ENCODE data around the gene CKM. TPM values are rescaled to one million over a fixed set of nuclear protein-coding genes. Genes with fewer than 3 reads are reported as not detected.
"Not testable (repeated sequence)": the region's sequence is repeated elsewhere in the genome, so short reads cannot be mapped to it uniquely, and the experiment has no call there.

The CKM gene
- total RNA-seq, 1 donor from 2014 or later = not detected

DNA sequence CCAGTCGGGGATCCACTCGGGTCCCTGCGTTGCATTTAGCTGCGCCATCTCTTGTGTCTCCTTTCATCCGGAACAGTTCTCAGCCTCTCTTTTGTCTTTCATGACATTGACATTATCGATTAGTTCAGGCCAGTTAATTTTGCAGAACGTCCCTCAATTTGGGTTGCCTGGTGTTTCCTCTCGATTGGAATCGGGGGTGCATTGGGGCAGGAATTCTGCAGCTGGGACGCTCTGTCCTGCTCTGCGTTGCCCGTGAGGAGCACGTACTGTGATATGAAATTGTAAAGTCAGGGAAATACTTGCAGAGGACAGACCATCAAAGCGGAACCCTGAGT, 49.2 kb downstream of the CKM start:
- Mint-ChIP-seq H3K9me3 (no peaks in the 10 kb centered on the region), H3K4me3 (no peak overlapping the region), H3K36me3 (peaks cover 21% of the 10 kb centered on the region), H3K27ac (peak overlapping the region; percentile 50), H3K27me3 (ENCODE audit: low read depth) (no peaks in the 10 kb centered on the region), H3K4me1 (peaks cover 19% of the 10 kb centered on the region)
- TF ChIP-seq, protein P1, sequence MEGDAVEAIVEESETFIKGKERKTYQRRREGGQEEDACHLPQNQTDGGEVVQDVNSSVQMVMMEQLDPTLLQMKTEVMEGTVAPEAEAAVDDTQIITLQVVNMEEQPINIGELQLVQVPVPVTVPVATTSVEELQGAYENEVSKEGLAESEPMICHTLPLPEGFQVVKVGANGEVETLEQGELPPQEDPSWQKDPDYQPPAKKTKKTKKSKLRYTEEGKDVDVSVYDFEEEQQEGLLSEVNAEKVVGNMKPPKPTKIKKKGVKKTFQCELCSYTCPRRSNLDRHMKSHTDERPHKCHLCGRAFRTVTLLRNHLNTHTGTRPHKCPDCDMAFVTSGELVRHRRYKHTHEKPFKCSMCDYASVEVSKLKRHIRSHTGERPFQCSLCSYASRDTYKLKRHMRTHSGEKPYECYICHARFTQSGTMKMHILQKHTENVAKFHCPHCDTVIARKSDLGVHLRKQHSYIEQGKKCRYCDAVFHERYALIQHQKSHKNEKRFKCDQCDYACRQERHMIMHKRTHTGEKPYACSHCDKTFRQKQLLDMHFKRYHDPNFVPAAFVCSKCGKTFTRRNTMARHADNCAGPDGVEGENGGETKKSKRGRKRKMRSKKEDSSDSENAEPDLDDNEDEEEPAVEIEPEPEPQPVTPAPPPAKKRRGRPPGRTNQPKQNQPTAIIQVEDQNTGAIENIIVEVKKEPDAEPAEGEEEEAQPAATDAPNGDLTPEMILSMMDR (IDR thresholded peaks at IDR 0.05; ENCODE audit: unreplicated experiment) = no peak
- DNase-seq (ENCODE audit: low spot score in 2 of 2, unreplicated experiment in 2 of 2) = no peak

DNA sequence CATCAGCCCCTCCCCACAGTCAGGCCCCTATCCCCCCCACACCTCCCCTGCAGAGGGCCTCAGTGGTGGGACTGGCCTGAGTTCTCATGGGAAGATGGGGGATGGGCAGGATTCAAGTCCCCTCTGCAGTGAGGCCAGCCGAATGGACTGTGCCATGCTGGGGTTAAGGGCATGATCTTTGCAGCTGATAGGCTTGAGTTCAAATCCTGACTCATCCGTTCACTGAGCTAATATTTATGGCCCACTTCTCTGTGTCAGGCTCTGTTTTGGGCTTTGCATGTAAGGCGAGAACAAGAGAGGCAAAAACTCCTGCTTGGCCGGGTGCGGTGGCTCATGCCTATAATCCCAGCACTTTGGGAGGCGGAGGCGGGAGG, 51.0 kb downstream of the CKM start:
- Mint-ChIP-seq H3K4me3 (no peak overlapping the region), H3K27ac (no peak overlapping the region), H3K9me3 (no peaks in the 10 kb centered on the region), H3K4me1 (peaks cover 19% of the 10 kb centered on the region), H3K27me3 (ENCODE audit: low read depth) (no peaks in the 10 kb centered on the region), H3K36me3 (peaks cover 19% of the 10 kb centered on the region)
- no peak for DNase-seq (ENCODE audit: low spot score in 2 of 2, unreplicated experiment in 2 of 2)
- TF ChIP-seq, protein P1 (IDR thresholded peaks at IDR 0.05; ENCODE audit: unreplicated experiment) = no peak

DNA sequence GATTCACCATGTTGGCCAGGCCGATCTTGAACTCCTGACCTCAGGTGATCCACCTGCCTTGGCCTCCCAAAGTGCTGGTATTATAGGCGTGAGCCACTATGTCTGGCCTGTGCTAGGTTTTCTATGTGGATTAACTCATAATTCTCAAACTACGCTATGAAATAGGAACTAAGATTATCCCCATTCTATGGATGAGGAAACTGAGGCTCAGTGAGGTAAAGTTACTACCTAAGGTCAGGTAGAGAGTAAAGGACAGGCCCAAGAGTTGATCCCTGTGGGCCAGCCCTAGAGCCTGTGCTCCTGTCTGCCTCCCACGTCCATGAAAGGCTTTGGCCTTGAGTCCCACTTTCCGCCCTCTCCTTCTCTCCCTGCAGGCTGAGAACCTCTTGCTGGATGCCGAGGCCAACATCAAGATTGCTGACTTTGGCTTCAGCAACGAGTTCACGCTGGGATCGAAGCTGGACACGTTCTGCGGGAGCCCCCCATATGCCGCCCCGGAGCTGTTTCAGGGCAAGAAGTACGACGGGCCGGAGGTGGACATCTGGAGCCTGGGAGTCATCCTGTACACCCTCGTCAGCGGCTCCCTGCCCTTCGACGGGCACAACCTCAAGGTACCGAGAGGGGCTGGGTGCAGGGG, 51.5 kb downstream of the CKM start:
- TF ChIP-seq, protein P1 (IDR thresholded peaks at IDR 0.05; ENCODE audit: unreplicated experiment) = no peak
- Mint-ChIP-seq H3K4me1 (peaks cover 18% of the 10 kb centered on the region), H3K27me3 (ENCODE audit: low read depth) (no peaks in the 10 kb centered on the region), H3K9me3 (no peaks in the 10 kb centered on the region), H3K4me3 (no peak overlapping the region), H3K36me3 (peaks cover 17% of the 10 kb centered on the region), H3K27ac (no peak overlapping the region)
- DNase-seq (ENCODE audit: low spot score in 2 of 2, unreplicated experiment in 2 of 2) = no peak

DNA sequence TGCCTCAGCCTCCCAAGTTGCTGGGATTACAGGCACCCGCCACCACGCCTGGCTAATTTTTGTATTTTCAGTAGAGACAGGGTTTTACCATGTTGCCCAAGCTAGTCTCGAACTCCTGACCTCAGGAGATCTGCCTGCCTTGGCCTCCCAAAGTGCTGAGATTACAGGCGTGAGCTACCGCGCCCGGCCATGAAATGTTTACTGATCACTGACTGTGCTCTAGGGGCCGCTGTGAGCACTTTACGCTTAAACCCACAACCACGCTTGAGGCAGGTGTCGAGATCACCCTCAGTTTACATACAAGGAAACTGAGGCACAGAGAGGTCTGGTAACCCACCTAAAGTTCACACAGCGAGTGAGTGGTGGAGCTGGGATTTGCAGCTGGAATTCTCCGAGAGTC, 52.7 kb downstream of the CKM start:
- H3K4me3 Mint-ChIP-seq; H3K9me3 Mint-ChIP-seq; H3K27me3 Mint-ChIP-seq (ENCODE audit: low read depth); H3K27ac Mint-ChIP-seq; DNase-seq (ENCODE audit: low spot score in 2 of 2, unreplicated experiment in 2 of 2): not testable (repeated sequence)
- Mint-ChIP-seq H3K36me3 (peaks cover 25% of the 10 kb centered on the region), H3K4me1 (peaks cover 11% of the 10 kb centered on the region)

DNA sequence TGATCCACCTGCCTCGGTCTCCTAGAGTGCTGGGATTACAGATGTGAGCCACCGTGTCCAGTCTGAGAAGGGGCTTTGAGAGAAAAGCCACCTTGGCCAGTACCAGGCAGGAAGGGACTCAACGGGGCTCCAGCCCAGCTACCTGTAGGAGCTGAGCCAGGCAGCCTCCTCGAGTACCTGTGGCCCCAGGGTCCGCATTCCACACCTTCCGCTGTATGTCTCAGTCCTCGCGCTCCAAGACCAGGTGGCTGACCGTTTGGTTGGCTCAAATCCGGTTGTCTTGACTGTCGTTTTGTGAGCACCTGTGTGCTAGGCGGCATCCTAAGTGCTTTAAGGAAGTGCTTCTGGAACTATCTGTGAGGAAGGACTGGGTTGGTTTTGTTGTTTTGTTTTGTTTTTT, 55.4 kb downstream of the CKM start:
- peaks cover 1% of the 10 kb centered on the region for H3K4me1 Mint-ChIP-seq
- DNase-seq (ENCODE audit: low spot score in 2 of 2, unreplicated experiment in 2 of 2) = no peak
- TF ChIP-seq, protein P1 (IDR thresholded peaks at IDR 0.05; ENCODE audit: unreplicated experiment) = no peak
- H3K36me3 Mint-ChIP-seq = peaks cover 19% of the 10 kb centered on the region
- H3K9me3 Mint-ChIP-seq = no peaks in the 10 kb centered on the region
- no peaks in the 10 kb centered on the region for H3K27me3 Mint-ChIP-seq (ENCODE audit: low read depth)
- no peak overlapping the region for H3K27ac Mint-ChIP-seq
- H3K4me3 Mint-ChIP-seq = no peak overlapping the region

DNA sequence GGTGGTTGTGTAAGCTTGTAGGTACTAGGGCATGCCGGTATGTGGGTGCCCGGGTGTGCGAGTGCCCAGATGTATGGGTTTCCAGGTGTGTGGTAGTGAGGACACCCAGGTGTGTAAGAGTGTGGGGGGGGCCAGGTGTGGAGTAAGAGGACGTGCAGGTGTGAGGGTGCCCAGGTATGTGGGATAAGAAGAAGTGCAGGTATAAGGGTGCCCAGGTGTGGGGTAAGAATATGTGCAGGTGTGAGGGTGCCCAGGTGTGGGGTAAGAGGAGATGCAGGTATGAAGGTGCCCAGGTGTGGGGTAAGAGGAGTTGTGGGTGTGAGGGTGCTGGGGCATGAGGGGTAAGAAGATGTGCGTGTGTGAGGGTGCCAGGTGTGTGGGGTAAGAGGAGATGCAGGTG, 57.3 kb downstream of the CKM start:
- Mint-ChIP-seq H3K27me3 (ENCODE audit: low read depth) (no peaks in the 10 kb centered on the region), H3K9me3 (no peaks in the 10 kb centered on the region), H3K27ac (no peak overlapping the region), H3K36me3 (peaks cover 23% of the 10 kb centered on the region), H3K4me3 (no peak overlapping the region), H3K4me1 (peaks cover 5% of the 10 kb centered on the region)
- DNase-seq (ENCODE audit: low spot score in 2 of 2, unreplicated experiment in 2 of 2) = no peak
- TF ChIP-seq, protein P1 (IDR thresholded peaks at IDR 0.05; ENCODE audit: unreplicated experiment) = no peak

Measured in mesothelial cell of epicardium (in vitro differentiated cells).